Urinary bladder (tissue), 4 donors: Measurements from ENCODE around the gene NCAPG. TPM values are rescaled to one million over a fixed set of nuclear protein-coding genes. Genes with fewer than 3 reads are reported as not detected.
"Not testable (repeated sequence)": the region's sequence is repeated elsewhere in the genome, so short reads cannot be mapped to it uniquely, and the experiment has no call there.

Experiments
- DNase-seq: peaks from one replicate; pipeline ENCODE4 v3.0.0-alpha.2; 2015; ENCODE audit errors: extremely low spot score
- H3K27ac ChIP-seq: one replicate; pipeline ENCODE4 v1.5.1; 2013; ENCODE audit warnings: low read depth, mild to moderate bottlenecking, moderate library complexity
- H3K36me3 ChIP-seq: one replicate; pipeline ENCODE4 v1.6.1; 2013; ENCODE audit warnings: mild to moderate bottlenecking, moderate library complexity; ENCODE audit not compliant: insufficient read depth
- H3K4me1 ChIP-seq: one replicate; pipeline ENCODE4 v1.6.1; 2013; ENCODE audit warnings: mild to moderate bottlenecking, moderate library complexity; ENCODE audit not compliant: insufficient read depth
- H3K4me3 ChIP-seq: one replicate; pipeline ENCODE4 v1.5.1; 2013; ENCODE audit warnings: low read depth, low read length
- WGBS: extraction: QIAGEN DNeasy Blood & Tissue Kit; methylation state at CpG from one replicate; pipeline ENCODE4 v1.1.7; 2013; 5-methylcytosine and 5-hydroxymethylcytosine counted together
- polyA plus RNA-seq: library from polyadenylated mRNA; stranded (reverse); fragments of 200-250 nt; gene quantifications from one replicate; pipeline ENCODE4 v1.2.3, GENCODE V29; 2013
- total RNA-seq: library from RNA; depleted of rRNA; stranded (reverse); fragments of >200 nt; gene quantifications from one replicate; pipeline ENCODE4 v1.2.3, GENCODE V29; 2014
- donor health status: healthy with polysubstance abuse.
- donor health status: healthy.

Gene NCAPG
- total and polyA plus RNA-seq, 2 donors: 0.15 to 30.4 TPM

DNA sequence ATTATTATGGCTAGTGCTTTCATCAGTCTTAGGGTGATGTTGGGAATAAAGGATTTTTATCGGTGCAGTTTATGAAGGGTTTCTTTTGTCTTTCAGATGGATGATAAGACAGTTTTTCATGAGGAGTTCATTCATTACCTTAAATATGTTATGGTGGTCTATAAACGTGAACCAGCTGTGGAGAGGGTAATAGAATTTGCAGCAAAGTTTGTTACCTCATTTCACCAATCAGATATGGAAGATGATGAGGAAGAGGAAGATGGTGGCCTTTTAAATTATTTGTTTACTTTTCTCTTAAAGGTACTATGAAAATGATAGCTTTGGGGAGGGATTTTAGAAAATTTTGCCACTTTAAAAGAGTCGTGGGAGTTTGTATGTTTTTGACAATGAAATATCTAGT lies 1.3 kb downstream of the NCAPG start:
- no peak overlapping the region for H3K27ac ChIP-seq
- no peak for DNase-seq
- no peaks in the 10 kb centered on the region for H3K4me1 ChIP-seq
- H3K4me3 ChIP-seq: no peak overlapping the region
- WGBS: 8% methylated on average over 3 of the region's 3 CpGs
- no peaks in the 10 kb centered on the region for H3K36me3 ChIP-seq

DNA sequence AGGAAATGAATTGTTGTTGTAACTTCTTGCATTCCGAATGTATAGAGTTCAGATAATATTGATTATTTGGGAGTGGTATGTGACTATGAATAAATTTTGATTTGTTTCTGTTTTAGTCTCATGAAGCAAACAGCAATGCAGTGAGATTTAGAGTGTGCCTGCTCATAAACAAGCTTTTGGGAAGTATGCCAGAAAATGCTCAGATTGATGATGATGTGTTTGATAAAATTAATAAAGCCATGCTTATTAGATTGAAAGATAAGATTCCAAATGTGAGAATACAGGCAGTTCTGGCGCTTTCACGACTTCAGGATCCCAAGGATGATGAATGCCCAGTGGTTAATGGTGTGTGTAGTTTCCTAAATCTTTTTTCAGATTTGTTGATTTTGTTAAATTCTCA lies 2.0 kb downstream of the NCAPG start:
- Histone ChIP-seq H3K36me3 (no peaks in the 10 kb centered on the region), H3K27ac (no peak overlapping the region), H3K4me3 (no peak overlapping the region), H3K4me1 (no peaks in the 10 kb centered on the region)
- DNase-seq: no peak
- 65% methylated on average over 3 of the region's 3 CpGs for whole genome bisulfite sequencing

DNA sequence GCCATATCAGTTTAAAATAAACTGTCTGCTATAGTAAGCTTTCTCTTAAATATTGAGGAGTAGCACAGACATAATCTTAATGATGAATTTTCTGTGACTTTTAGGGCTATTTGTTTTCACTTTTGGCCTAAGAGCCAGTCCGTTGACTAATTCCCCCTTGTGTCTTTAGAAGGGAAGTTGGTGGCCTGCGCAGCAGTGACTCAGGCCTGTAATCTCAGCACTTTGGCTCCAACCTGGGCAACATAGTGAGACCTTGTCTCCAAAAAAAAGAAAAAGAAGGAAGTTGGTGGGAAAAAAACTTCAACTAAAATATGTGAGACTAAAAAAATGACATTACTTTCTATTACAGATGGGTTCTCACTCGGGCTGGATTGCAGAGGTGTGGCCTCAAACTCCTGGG lies 3.4 kb downstream of the NCAPG start:
- no peaks in the 10 kb centered on the region for H3K4me1 ChIP-seq
- no peak for DNase-seq
- H3K4me3 ChIP-seq: no peak overlapping the region
- 76% methylated on average over 3 of the region's 3 CpGs for WGBS
- no peaks in the 10 kb centered on the region for H3K36me3 ChIP-seq
- no peak overlapping the region for H3K27ac ChIP-seq

DNA sequence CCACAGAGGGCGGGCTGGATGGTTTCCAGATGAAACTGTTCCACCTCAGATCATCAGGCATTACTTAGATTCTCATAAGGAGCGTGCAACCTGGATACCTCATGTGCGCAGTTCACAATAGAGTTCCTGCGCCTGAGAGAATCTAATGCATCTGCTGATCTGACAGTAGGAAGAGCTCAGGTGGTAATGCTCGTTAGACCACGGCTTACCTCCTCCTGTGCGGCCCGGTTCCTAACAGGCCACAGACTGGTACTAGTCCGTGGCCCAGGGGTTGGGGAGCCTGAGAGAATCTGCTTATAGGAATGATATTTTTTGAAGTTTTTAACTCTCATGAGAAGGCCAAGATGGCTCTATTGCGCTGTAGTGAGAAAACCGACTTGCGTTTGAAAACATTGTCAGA lies 5.4 kb downstream of the NCAPG start:
- WGBS: 97% methylated on average over 12 of the region's 12 CpGs
- no peaks in the 10 kb centered on the region for H3K4me1 ChIP-seq
- H3K27ac ChIP-seq: no peak overlapping the region
- H3K4me3 ChIP-seq: no peak overlapping the region
- H3K36me3 ChIP-seq: no peaks in the 10 kb centered on the region
- no peak for DNase-seq

DNA sequence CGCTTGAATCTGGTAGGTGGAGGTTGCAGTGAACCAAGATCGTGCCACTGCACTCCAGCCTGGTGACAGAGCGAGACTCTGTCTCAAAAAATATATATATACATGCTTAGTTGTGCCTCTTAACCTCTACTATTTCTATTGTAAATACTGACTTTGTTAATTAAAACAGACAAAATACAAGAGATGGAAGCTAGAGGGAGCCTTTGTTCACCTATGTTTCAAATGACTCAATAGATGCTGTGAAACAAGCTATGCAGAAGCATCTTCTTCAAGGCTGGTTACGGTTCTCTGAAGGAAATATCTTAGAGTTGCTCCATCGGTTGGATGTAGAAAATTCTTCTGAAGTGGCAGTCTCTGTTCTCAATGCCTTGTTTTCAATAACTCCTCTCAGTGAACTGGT lies 6.2 kb downstream of the NCAPG start:
- DNase-seq: no peak
- 47% methylated on average over 5 of the region's 5 CpGs for WGBS

DNA sequence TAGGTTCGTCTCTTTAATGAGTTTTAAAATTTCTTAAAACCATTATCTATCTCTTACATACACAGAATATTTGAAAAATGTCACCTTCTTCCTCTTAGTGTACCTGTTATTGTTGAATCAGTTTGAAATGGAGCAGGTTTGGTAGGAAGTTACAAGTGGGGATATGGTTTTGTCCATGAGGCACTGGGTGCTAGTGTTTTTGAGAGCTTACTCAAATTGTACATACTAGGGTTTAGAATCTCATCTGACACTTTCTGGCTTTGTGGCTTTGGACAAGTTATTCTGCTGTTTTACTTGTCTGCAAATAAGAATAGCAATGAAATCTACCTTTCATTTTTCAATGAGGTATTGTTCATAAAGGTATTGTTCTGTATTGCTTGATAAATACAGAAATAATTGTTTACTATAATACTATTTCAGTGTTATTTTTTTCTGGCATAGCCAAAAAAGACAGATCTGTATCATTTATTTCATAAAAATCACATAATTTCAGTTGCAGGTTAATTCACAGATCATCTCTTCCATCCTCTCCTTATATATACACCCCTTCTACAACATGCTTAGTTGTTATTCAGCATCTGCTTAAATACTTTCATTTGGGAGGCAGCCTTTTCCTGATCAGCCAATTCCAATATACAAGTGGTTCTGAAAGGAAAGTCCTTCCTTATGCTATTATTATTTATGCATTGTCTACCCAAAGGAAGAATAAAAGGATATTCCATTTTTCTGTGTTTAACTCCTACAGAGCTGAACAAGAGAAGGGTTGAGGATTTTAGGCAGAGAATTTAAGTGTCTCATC lies 13.3 kb downstream of the NCAPG start:
- Histone ChIP-seq H3K27ac (no peak overlapping the region), H3K4me3 (no peak overlapping the region), H3K4me1 (no peaks in the 10 kb centered on the region), H3K36me3 (no peaks in the 10 kb centered on the region)
- DNase-seq: no peak
- 85% methylated on average over 1 of the region's 1 CpG for WGBS

More for the DNA sequence above, 6.2 kb downstream of the NCAPG start:
- Histone ChIP-seq H3K4me3 (no peak overlapping the region), H3K36me3 (no peaks in the 10 kb centered on the region), H3K4me1 (no peaks in the 10 kb centered on the region), H3K27ac (no peak overlapping the region)

DNA sequence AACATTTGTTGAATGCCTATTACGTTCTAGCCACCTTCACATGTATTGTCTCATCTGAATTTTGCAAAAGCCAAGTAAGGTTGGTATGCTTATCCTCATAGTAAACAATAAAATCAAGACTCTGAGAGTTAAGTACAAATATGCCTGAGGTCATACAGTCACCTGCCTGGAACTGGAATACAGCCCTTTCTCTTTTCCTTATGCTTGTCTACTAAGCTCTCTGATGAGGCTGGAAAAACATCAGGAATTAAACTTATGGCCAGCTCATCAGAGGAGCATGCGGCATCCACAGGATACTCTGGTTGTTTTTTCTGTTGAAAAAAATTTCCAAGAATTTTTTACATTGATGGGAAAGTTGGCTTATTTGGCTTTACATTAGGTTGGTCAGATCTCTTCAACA lies 35.5 kb downstream of the NCAPG start:
- 85% methylated on average over 2 of the region's 2 CpGs for WGBS
- Histone ChIP-seq H3K4me3 (no peak overlapping the region), H3K27ac (no peak overlapping the region), H3K36me3 (no peaks in the 10 kb centered on the region), H3K4me1 (no peaks in the 10 kb centered on the region)
- no peak for DNase-seq

DNA sequence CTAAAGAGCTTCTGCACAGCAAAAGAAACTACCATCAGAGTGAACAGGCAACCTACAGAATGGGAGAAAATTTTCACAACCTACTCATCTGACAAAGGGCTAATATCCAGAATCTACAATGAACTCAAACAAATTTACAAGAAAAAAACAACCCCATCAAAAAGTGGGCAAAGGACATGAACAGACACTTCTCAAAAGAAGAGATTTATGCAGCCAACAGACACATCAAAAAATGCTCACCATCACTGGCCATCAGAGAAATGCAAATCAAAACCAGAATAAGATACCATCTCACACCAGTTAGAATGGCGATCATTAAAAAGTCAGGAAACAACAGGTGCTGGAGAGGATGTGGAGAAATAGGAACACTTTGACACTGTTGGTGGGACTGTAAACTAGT lies 39.5 kb downstream of the NCAPG start:
- 96% methylated on average over 1 of the region's 1 CpG for WGBS
- not testable (repeated sequence) for DNase-seq, H3K4me1 ChIP-seq, H3K27ac ChIP-seq, H3K4me3 ChIP-seq, H3K36me3 ChIP-seq

DNA sequence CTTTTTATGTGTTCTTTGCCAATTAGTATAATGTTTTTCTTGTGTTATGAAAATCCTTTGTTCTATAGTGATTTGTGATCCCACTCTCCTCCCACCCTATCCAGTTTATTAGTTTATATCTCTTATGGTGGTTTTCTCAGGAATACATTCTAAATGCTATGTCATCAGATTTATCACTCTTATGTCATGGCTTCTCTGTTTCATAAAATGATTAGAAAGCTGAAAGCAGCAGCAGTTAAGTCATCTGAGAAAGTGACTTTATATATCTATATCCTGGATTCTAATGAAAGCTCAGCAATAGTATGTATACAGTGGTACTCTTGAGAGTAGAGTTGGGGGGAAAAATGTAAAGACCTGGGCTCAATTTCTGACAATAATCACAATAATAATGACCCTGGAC lies 41.2 kb downstream of the NCAPG start:
- Histone ChIP-seq H3K4me3 (no peak overlapping the region), H3K36me3 (no peaks in the 10 kb centered on the region), H3K4me1 (no peaks in the 10 kb centered on the region), H3K27ac (no peak overlapping the region)
- DNase-seq: no peak

DNA sequence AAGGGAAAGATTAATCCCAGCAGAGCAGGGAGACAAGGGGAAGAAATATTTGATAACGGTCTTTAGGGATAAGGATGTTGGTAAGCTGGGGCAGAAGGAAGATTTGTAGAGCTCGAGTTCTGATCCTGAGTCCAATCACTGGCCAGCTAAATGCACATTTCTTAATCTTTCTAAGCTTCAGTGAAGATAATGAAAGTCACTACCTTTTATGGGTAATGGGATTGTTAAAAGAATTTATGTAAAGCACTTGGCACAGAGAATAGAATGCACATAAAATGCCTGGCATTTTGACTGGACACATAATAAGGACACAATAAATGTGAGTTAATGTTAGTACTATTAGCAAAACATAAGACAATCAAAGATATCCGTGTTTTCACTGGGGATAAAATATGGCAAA lies 43.3 kb downstream of the NCAPG start:
- 28% methylated on average over 3 of the region's 3 CpGs for WGBS
- Histone ChIP-seq H3K27ac (no peak overlapping the region), H3K4me1 (no peaks in the 10 kb centered on the region), H3K4me3 (no peak overlapping the region), H3K36me3 (no peaks in the 10 kb centered on the region)
- DNase-seq: no peak

DNA sequence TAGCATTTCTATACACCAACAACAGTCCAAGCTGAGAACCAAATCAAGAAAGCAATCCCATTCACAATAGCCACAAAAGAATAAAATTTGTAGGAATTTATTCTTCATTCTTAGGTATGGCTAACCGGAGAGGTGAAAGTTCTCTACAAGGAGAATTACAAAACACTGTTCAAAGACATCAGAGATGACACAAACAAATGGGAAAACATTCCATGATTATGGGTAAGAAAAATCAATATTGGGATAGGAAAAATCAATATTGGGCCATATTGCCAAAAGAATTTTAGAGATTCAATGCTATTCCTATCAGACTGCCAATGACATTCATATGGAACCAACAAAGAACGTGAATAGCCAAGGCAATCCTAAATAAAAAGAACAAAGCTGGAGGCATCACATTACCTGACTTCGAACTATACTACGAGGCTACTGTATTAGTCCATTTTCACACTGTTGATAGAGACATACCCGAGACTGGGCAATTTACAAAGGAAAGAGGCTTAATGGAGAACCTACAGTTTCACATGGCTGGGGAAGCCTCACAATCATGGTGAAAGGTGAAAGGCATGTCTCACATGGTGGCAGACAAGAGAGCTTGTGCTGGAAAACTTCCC lies 49.1 kb downstream of the NCAPG start:
- 97% methylated on average over 5 of the region's 5 CpGs for WGBS
- Histone ChIP-seq H3K4me1 (no peaks in the 10 kb centered on the region), H3K27ac (no peak overlapping the region), H3K36me3 (no peaks in the 10 kb centered on the region), H3K4me3 (no peak overlapping the region)
- DNase-seq: no peak

DNA sequence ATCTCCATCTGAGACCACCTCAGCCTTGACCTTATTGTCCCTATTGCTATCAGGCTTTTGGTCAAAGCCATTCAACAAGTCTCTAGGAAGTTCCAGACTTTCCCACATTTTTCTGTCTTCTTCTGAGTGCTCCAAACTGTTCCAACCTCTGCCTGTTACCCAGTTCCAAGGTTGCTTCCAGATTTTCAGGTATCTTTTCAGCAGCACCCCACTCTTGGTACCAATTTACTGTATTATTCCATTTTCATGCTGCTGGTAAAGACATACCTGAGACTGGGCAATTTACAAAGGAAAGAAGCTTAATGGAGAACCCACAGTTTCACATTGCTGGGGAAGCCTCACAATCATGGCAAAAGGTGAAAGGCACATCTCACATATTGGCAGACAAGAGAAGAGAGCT lies 51.1 kb downstream of the NCAPG start:
- H3K27ac ChIP-seq, H3K4me3 ChIP-seq, H3K4me1 ChIP-seq, H3K36me3 ChIP-seq, DNase-seq: not testable (repeated sequence)

DNA sequence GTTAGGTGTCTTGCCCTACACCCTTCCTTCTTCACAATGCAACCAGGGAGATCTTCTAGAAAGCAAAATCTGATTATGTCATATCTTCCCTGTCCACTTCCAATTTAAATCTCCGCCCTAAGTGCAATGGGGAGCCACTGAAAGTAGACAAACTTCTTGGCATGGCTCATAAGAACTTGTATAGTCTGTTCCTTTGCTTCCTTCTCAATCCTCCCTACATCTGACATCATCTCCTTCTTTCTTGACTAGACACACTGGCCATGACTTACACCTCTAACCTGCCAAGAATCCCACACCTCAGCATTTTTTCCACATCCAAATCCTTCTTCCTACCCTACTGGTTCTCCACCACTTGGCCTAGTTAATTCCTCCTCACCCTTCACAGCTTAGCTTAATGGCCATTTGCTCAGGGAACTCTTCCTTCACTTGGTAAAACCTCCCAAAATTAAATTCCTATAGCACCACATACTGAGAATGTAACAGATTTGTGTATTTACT lies 55.1 kb downstream of the NCAPG start:
- Histone ChIP-seq H3K36me3 (no peaks in the 10 kb centered on the region), H3K4me3 (no peak overlapping the region), H3K27ac (no peak overlapping the region), H3K4me1 (no peaks in the 10 kb centered on the region)
- DNase-seq: no peak
- 97% methylated on average over 1 of the region's 1 CpG for WGBS

DNA sequence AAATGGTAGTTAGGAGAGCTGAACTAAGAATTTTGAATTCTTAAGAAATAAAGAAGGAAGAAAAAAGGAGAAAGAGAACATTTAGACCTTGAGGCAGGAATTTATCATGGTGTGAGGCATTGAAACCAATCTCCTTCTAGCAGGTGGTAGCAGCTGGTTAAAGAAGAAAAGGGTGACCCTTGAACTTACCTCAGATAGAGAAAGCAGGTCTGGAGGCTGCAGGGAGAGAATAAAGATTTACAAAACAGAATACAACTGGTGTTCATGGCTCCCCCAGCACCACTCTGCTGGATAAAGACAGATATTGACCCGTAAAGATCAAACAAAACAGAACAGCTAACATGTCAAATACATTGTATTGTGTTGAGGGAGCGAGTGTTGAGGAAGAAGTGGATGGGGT lies 56.0 kb downstream of the NCAPG start:
- no peak for DNase-seq
- WGBS: 91% methylated on average over 2 of the region's 2 CpGs
- H3K4me3 ChIP-seq: no peak overlapping the region
- no peaks in the 10 kb centered on the region for H3K36me3 ChIP-seq
- H3K4me1 ChIP-seq: no peaks in the 10 kb centered on the region
- no peak overlapping the region for H3K27ac ChIP-seq
